Left lung (tissue), 10 donors: Measurements from ENCODE around the gene VPREB1. TPM values are rescaled to one million over a fixed set of nuclear protein-coding genes. Genes with fewer than 3 reads are reported as not detected.

Experiments used
- ATAC-seq: fragments of 200-7000 bp; cut with Tn5 transposase; one replicate; pipeline ENCODE4 v1.9.1; 2020; ENCODE audit warnings: moderate library complexity
- DNase-seq, 4 donors: peaks; one replicate each; pipeline ENCODE4 v3.0.0-alpha.2; 2013 to 2020
- H3K27ac ChIP-seq, 2 donors: fragments of 200-600 bp; sonication (generic) in 1 of 2; one replicate each; pipeline versions ENCODE4 v1.5.0 to v1.8.0; 2020 to 2021
- H3K27me3 ChIP-seq, 2 donors: fragments of 200-600 bp; sonication (generic) in 1 of 2; one replicate each; pipeline versions ENCODE4 v1.5.0 to v1.8.0; 2020 to 2021
- H3K36me3 ChIP-seq, 2 donors: fragments of 200-600 bp; sonication (generic) in 1 of 2; one replicate each; pipeline versions ENCODE4 v1.5.0 to v1.8.0; 2020 to 2021
- H3K4me1 ChIP-seq, 2 donors: fragments of 200-600 bp; one replicate each; pipeline ENCODE4 v1.8.0; 2021
- H3K4me3 ChIP-seq, 2 donors: fragments of 200-600 bp; sonication (generic) in 1 of 2; one replicate each; pipeline versions ENCODE4 v1.5.0 to v1.8.0; 2020 to 2021; ENCODE audit warnings: mild to moderate bottlenecking in 1 of 2
- H3K9me3 ChIP-seq, 2 donors: fragments of 200-600 bp; sonication (generic) in 1 of 2; one replicate each; pipeline versions ENCODE4 v1.5.0 to v1.8.0; 2020 to 2021
- intact Hi-C, 2 donors: fragments of 100-400 bp; cut with DNase I; formaldehyde crosslinking; loops; one replicate each; pipeline versions ENCODE4 v1.11.2 to v1.14.2; 2022
- polyA plus RNA-seq, 6 donors: library from polyadenylated mRNA; unstranded; fragments of 120-200 nt; gene quantifications; one replicate each; pipeline ENCODE4 v1.2.1, GENCODE V29; 2013; ENCODE audit not compliant: insufficient read length in 6 of 6
- total RNA-seq, 2 donors: library from RNA; stranded (reverse); fragmentation: NEBNext Ultra II Directional; extraction: Animal tissue kit (Norgen Biotek cat#: 25700); gene quantifications; one replicate each; pipeline ENCODE4 v1.2.1, GENCODE V29; 2021
- TF ChIP-seq, protein P1 (sequence below), 2 donors: fragments of 200-600 bp; sonication (generic) in 1 of 2; IDR thresholded peaks; one replicate each; pipeline versions ENCODE4 v1.5.0 to v1.8.0; 2021; ENCODE audit warnings: antibody characterized with exemption in 2 of 2
- donor health status: DM: no; HTN: yes; CAD: no.
- donor health status: DM: no; HTN: no; CAD: no.

VPREB1 gene
- total and polyA plus RNA-seq, 8 donors, result 0.21 to 0.53 (median 0.36) TPM; not detected in 4

- Histone ChIP-seq H3K27ac (no peak overlapping the region), H3K9me3 (no peaks in the 10 kb centered on the region), H3K4me1 (no peaks in the 10 kb centered on the region), H3K4me3 (no peak overlapping the region), H3K36me3 (no peaks in the 10 kb centered on the region), H3K27me3 (peaks cover 0 to 45% of the 10 kb centered on the region in 2 donors)
- DNase-seq (no peak), ATAC-seq (no peak)
- intact Hi-C loops, result no loop called here
- TF ChIP-seq, protein P1, sequence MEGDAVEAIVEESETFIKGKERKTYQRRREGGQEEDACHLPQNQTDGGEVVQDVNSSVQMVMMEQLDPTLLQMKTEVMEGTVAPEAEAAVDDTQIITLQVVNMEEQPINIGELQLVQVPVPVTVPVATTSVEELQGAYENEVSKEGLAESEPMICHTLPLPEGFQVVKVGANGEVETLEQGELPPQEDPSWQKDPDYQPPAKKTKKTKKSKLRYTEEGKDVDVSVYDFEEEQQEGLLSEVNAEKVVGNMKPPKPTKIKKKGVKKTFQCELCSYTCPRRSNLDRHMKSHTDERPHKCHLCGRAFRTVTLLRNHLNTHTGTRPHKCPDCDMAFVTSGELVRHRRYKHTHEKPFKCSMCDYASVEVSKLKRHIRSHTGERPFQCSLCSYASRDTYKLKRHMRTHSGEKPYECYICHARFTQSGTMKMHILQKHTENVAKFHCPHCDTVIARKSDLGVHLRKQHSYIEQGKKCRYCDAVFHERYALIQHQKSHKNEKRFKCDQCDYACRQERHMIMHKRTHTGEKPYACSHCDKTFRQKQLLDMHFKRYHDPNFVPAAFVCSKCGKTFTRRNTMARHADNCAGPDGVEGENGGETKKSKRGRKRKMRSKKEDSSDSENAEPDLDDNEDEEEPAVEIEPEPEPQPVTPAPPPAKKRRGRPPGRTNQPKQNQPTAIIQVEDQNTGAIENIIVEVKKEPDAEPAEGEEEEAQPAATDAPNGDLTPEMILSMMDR (IDR thresholded peaks at IDR 0.05), result no peak
Measured at GRCh38 chr22:22196833-22197477, 47.6 kb upstream of the VPREB1 start.

GRCh38 chr22:22197993-22198402, 46.6 kb upstream of the VPREB1 start:
- H3K27ac ChIP-seq, result no peak overlapping the region

GRCh38 chr22:22198751-22199150, 45.8 kb upstream of the VPREB1 start:
- Histone ChIP-seq H3K4me3 (no peak overlapping the region), H3K27me3 (peaks cover 0 to 59% of the 10 kb centered on the region in 2 donors), H3K4me1 (no peaks in the 10 kb centered on the region), H3K36me3 (no peaks in the 10 kb centered on the region), H3K9me3 (no peaks in the 10 kb centered on the region), H3K27ac (no peak overlapping the region)
- intact Hi-C loops, result no loop called here
- no peak for DNase-seq
- ATAC-seq, result no peak
- TF ChIP-seq, protein P1 (IDR thresholded peaks at IDR 0.05), result no peak

More at GRCh38 chr22:22197993-22198402, 46.6 kb upstream of the VPREB1 start:
- Histone ChIP-seq H3K36me3 (no peaks in the 10 kb centered on the region), H3K4me3 (no peak overlapping the region), H3K27me3 (peaks cover 0 to 51% of the 10 kb centered on the region in 2 donors), H3K4me1 (no peaks in the 10 kb centered on the region), H3K9me3 (no peaks in the 10 kb centered on the region)
- no peak for ATAC-seq
- DNase-seq, result no peak
- intact Hi-C loops, result no loop called here
- TF ChIP-seq, protein P1 (IDR thresholded peaks at IDR 0.05), result no peak

DNA sequence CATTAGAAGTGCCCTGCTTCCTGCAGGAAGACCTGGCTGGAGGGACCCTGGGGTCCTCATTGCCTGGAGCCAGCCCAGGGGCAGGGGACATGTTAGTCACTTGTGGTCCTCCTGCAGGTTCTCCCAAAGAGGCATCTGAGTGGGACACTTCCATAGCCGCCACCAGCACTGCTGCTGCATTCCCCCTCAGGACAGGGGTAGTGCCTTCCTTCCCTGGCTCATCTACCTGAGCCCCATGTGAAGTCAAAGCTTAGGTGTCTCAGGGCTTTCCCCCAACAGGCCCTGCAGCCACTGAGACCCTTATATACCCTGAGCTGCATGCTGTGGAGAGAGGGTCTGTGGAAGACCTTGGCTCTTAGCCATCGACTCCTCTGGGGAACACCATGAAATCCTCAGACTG, 45.0 kb upstream of the VPREB1 start:
- TF ChIP-seq, protein P1 (IDR thresholded peaks at IDR 0.05), result no peak
- Histone ChIP-seq H3K27me3 (peaks cover 0 to 68% of the 10 kb centered on the region in 2 donors), H3K27ac (no peak overlapping the region), H3K36me3 (no peaks in the 10 kb centered on the region), H3K4me1 (no peaks in the 10 kb centered on the region), H3K4me3 (no peak overlapping the region), H3K9me3 (no peaks in the 10 kb centered on the region)
- no peak for DNase-seq
- intact Hi-C loops, result no loop called here
- ATAC-seq, result no peak

- no peak for ATAC-seq
- H3K27me3 ChIP-seq, result peaks cover 0 to 73% of the 10 kb centered on the region in 2 donors
Measured at GRCh38 chr22:22200569-22201184, 43.9 kb upstream of the VPREB1 start.

More at GRCh38 chr22:22200569-22201184, 43.9 kb upstream of the VPREB1 start:
- Histone ChIP-seq H3K9me3 (no peaks in the 10 kb centered on the region), H3K4me3 (no peak overlapping the region), H3K4me1 (no peaks in the 10 kb centered on the region), H3K36me3 (no peaks in the 10 kb centered on the region), H3K27ac (no peak overlapping the region)
- intact Hi-C loops, result no loop called here
- TF ChIP-seq, protein P1 (IDR thresholded peaks at IDR 0.05), result no peak
- no peak for DNase-seq
